Measurements from ENCODE around the gene FHIT.

DNA sequence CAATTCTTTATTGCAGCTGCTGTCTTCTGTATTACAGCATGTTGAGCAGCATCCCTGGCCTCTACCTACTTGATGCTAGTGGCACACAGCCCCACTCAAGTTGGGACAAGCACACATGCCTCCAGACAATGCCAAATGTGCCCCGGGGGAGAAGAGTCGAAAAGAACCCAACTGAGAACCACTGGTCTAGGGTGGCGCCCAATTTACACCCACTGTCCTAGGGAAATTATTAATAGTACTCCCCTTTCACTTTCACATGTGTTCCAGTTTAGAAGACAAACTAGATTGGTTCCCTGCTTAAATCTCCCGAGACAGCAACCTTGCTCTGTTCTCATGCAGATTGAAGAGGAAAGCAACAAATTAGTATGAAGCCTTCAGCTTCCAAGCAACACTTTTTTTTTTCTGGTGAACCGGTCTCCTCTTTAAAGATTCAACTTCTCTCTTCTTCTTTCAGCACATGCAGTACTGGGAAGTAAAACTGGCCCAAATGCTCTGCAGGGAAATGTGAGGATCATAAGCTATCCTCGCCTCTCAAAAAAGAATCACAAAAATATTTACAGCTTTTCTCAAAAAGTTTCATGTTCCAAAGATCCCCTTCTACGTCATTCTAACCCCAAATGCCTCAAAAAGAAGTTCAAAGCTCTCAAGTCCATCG is 1377.5 kb downstream of the FHIT start:
- TF ChIP-seq, protein P1, sequence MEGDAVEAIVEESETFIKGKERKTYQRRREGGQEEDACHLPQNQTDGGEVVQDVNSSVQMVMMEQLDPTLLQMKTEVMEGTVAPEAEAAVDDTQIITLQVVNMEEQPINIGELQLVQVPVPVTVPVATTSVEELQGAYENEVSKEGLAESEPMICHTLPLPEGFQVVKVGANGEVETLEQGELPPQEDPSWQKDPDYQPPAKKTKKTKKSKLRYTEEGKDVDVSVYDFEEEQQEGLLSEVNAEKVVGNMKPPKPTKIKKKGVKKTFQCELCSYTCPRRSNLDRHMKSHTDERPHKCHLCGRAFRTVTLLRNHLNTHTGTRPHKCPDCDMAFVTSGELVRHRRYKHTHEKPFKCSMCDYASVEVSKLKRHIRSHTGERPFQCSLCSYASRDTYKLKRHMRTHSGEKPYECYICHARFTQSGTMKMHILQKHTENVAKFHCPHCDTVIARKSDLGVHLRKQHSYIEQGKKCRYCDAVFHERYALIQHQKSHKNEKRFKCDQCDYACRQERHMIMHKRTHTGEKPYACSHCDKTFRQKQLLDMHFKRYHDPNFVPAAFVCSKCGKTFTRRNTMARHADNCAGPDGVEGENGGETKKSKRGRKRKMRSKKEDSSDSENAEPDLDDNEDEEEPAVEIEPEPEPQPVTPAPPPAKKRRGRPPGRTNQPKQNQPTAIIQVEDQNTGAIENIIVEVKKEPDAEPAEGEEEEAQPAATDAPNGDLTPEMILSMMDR (IDR thresholded peaks at IDR 0.05) = no peak
- TF ChIP-seq POLR2AphosphoS5 (IDR thresholded peaks at IDR 0.05; ENCODE audit: low read depth, low read length) (no peak), TAF1 (IDR thresholded peaks at IDR 0.05; ENCODE audit: borderline replicate concordance, low read depth, low read length) (no peak), EZH2phosphoT487 (IDR thresholded peaks at IDR 0.05; ENCODE audit: borderline replicate concordance, low read depth) (no peak), TCF12 (IDR thresholded peaks at IDR 0.05) (no peak), NRF1 (IDR thresholded peaks at IDR 0.05; ENCODE audit: low read depth, low read length) (no peak)
- TF ChIP-seq, protein P2, sequence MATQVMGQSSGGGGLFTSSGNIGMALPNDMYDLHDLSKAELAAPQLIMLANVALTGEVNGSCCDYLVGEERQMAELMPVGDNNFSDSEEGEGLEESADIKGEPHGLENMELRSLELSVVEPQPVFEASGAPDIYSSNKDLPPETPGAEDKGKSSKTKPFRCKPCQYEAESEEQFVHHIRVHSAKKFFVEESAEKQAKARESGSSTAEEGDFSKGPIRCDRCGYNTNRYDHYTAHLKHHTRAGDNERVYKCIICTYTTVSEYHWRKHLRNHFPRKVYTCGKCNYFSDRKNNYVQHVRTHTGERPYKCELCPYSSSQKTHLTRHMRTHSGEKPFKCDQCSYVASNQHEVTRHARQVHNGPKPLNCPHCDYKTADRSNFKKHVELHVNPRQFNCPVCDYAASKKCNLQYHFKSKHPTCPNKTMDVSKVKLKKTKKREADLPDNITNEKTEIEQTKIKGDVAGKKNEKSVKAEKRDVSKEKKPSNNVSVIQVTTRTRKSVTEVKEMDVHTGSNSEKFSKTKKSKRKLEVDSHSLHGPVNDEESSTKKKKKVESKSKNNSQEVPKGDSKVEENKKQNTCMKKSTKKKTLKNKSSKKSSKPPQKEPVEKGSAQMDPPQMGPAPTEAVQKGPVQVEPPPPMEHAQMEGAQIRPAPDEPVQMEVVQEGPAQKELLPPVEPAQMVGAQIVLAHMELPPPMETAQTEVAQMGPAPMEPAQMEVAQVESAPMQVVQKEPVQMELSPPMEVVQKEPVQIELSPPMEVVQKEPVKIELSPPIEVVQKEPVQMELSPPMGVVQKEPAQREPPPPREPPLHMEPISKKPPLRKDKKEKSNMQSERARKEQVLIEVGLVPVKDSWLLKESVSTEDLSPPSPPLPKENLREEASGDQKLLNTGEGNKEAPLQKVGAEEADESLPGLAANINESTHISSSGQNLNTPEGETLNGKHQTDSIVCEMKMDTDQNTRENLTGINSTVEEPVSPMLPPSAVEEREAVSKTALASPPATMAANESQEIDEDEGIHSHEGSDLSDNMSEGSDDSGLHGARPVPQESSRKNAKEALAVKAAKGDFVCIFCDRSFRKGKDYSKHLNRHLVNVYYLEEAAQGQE (IDR thresholded peaks at IDR 0.05; ENCODE audit: low read depth, low read length) = no peak
- TF ChIP-seq, protein P3, sequence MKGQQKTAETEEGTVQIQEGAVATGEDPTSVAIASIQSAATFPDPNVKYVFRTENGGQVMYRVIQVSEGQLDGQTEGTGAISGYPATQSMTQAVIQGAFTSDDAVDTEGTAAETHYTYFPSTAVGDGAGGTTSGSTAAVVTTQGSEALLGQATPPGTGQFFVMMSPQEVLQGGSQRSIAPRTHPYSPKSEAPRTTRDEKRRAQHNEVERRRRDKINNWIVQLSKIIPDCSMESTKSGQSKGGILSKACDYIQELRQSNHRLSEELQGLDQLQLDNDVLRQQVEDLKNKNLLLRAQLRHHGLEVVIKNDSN (IDR thresholded peaks at IDR 0.05; ENCODE audit: borderline replicate concordance, low read depth) = no peak
- TF ChIP-seq, protein P4, sequence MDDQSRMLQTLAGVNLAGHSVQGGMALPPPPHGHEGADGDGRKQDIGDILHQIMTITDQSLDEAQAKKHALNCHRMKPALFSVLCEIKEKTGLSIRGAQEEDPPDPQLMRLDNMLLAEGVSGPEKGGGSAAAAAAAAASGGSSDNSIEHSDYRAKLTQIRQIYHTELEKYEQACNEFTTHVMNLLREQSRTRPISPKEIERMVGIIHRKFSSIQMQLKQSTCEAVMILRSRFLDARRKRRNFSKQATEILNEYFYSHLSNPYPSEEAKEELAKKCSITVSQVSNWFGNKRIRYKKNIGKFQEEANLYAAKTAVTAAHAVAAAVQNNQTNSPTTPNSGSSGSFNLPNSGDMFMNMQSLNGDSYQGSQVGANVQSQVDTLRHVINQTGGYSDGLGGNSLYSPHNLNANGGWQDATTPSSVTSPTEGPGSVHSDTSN (IDR thresholded peaks at IDR 0.05) = no peak
- TF ChIP-seq, protein P5, sequence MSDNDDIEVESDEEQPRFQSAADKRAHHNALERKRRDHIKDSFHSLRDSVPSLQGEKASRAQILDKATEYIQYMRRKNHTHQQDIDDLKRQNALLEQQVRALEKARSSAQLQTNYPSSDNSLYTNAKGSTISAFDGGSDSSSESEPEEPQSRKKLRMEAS (IDR thresholded peaks at IDR 0.05; ENCODE audit: low read depth) = no peak
